Activated T-cell treated with anti-CD3 and anti-CD28 coated beads, Interleukin-2, amount 50 U/mL, for 1 hour (primary cell): ENCODE data around the gene GREB1L.

Experiments used
- DNase-seq: peaks from one replicate; pipeline ENCODE4 v3.0.0-alpha.2; 2020

The GREB1L gene

GRCh38 chr18:21452276-21452780 is 210.3 kb downstream of the GREB1L start:
- DNase-seq = no peak

GRCh38 chr18:21452796-21453510 is 210.9 kb downstream of the GREB1L start:
- DNase-seq = no peak

- no peak for DNase-seq
Measured at GRCh38 chr18:21453511-21453901, 211.5 kb downstream of the GREB1L start.

- no peak for DNase-seq
Measured at GRCh38 chr18:21454725-21455124, 212.7 kb downstream of the GREB1L start.

GRCh38 chr18:21456428-21457178 is 214.6 kb downstream of the GREB1L start:
- DNase-seq = no peak

- no peak for DNase-seq
Measured at GRCh38 chr18:21457179-21457535, 215.1 kb downstream of the GREB1L start.

- no peak for DNase-seq
Measured at GRCh38 chr18:21458310-21458709, 216.3 kb downstream of the GREB1L start.

GRCh38 chr18:21458788-21459187 is 216.8 kb downstream of the GREB1L start:
- no peak for DNase-seq

- DNase-seq = no peak
Measured at GRCh38 chr18:21459706-21460286, 217.8 kb downstream of the GREB1L start.

- DNase-seq = no peak
Measured at GRCh38 chr18:21461460-21461859, 219.4 kb downstream of the GREB1L start.

GRCh38 chr18:21463718-21464117 is 221.7 kb downstream of the GREB1L start:
- no peak for DNase-seq

- no peak for DNase-seq
Measured at GRCh38 chr18:21468514-21469164, 226.6 kb downstream of the GREB1L start.

GRCh38 chr18:21472741-21473140 is 230.7 kb downstream of the GREB1L start:
- no peak for DNase-seq

GRCh38 chr18:21474621-21475020 is 232.6 kb downstream of the GREB1L start:
- no peak for DNase-seq

- no peak for DNase-seq
Measured at GRCh38 chr18:21479721-21480120, 237.7 kb downstream of the GREB1L start.

- no peak for DNase-seq
Measured at GRCh38 chr18:21481739-21482138, 239.7 kb downstream of the GREB1L start.

- DNase-seq = no peak
Measured at GRCh38 chr18:21483051-21483450, 241.0 kb downstream of the GREB1L start.

GRCh38 chr18:21484851-21485636 is 243.0 kb downstream of the GREB1L start:
- DNase-seq = no peak

- no peak for DNase-seq
Measured at GRCh38 chr18:21486905-21487437, 244.9 kb downstream of the GREB1L start.

- no peak for DNase-seq
Measured at GRCh38 chr18:21489119-21489750, 247.2 kb downstream of the GREB1L start.

- no peak for DNase-seq
Measured at GRCh38 chr18:21489919-21490495, 248.0 kb downstream of the GREB1L start.
